OCI-LY7 (cell line): ENCODE data around the gene TMEM243. TPM values are rescaled to one million over a fixed set of nuclear protein-coding genes. Genes with fewer than 3 reads are reported as not detected.

Source experiments
- Bru-seq: library from RNA; stranded (reverse); fragments of 400-500 nt; gene quantifications from one replicate; lab custom pipeline; 2021; lab: Mats Ljungman, UMichigan
- BruChase-seq, 2 experiments: library from RNA; stranded (reverse); fragments of 400-500 nt; gene quantifications; one replicate each; lab custom pipeline; 2021; lab: Mats Ljungman, UMichigan
- BruUV-seq: library from RNA; stranded (reverse); fragments of 400-500 nt; replicated peaks from 2 replicates; lab custom pipeline; 2021; lab: Mats Ljungman, UMichigan
- CTCF ChIA-PET: fragments of 300-600 bp; sonication (Branson Sonifier 250); formaldehyde crosslinking; loops from one replicate; lab custom pipeline; 2022; ENCODE audit warnings: antibody characterized with exemption; ENCODE audit not compliant: unreplicated experiment; lab: Charles Lee
- POLR2A ChIA-PET: fragments of 300-600 bp; sonication (Branson Sonifier 250); formaldehyde crosslinking; loops from one replicate; lab custom pipeline; 2022; ENCODE audit warnings: antibody characterized with exemption; lab: Charles Lee
- DNase-seq: peaks from one replicate; pipeline ENCODE4 v3.0.0-alpha.2; 2015; ENCODE audit warnings: low spot score
- H2AFZ ChIP-seq: fragments of 200-600 bp; sonication (generic), shearing (Covaris generic); 2 replicates; pipeline ENCODE4 v1.6.1; 2014; ENCODE audit warnings: mild to moderate bottlenecking, antibody characterized with exemption, low read length, moderate library complexity
- H3K27ac ChIP-seq: fragments of 200-600 bp; sonication (generic); 2 replicates; pipeline ENCODE4 v1.5.1; 2014; ENCODE audit warnings: mixed run types, low read depth, mild to moderate bottlenecking, moderate library complexity, low read length, inconsistent platforms; ENCODE audit not compliant: poor library complexity, severe bottlenecking
- H3K36me3 ChIP-seq: fragments of 200-600 bp; sonication (generic); 2 replicates; pipeline ENCODE4 v1.6.1; 2014; ENCODE audit warnings: mild to moderate bottlenecking, antibody characterized with exemption, low read length, moderate library complexity, mixed read lengths; ENCODE audit not compliant: insufficient read depth
- H3K4me1 ChIP-seq: fragments of 200-600 bp; sonication (generic); 2 replicates; pipeline ENCODE4 v1.5.1; 2014; ENCODE audit warnings: mild to moderate bottlenecking, low read length; ENCODE audit not compliant: insufficient read depth, poor library complexity, severe bottlenecking
- H3K4me2 ChIP-seq: fragments of 200-600 bp; sonication (generic); 2 replicates; pipeline ENCODE4 v1.6.1; 2014; ENCODE audit warnings: mild to moderate bottlenecking, low read length
- H3K4me3 ChIP-seq: fragments of 200-600 bp; sonication (generic); 2 replicates; pipeline ENCODE4 v1.5.1; 2014; ENCODE audit warnings: mild to moderate bottlenecking, low read depth, low read length; ENCODE audit not compliant: poor library complexity, severe bottlenecking
- H3K79me2 ChIP-seq: fragments of 200-600 bp; sonication (generic); 2 replicates; pipeline ENCODE4 v1.6.1; 2016; ENCODE audit warnings: low read depth, mild to moderate bottlenecking, low read length, moderate library complexity, mixed read lengths; ENCODE audit not compliant: insufficient read depth
- H3K9me2 ChIP-seq: fragments of 200-600 bp; sonication (generic); 2 replicates; pipeline ENCODE4 v1.6.1; 2016; ENCODE audit warnings: mild to moderate bottlenecking, low read length, mixed read lengths; ENCODE audit not compliant: insufficient read depth
- H3K9me3 ChIP-seq: fragments of 200-600 bp; sonication (generic); 2 replicates; pipeline ENCODE4 v1.6.1; 2014; ENCODE audit warnings: mild to moderate bottlenecking, mixed run types, low read length, mixed read lengths
- H4K20me1 ChIP-seq: fragments of 200-600 bp; sonication (generic); 2 replicates; pipeline ENCODE4 v1.6.1; 2014; ENCODE audit warnings: mild to moderate bottlenecking, antibody characterized with exemption, low read length, moderate library complexity, mixed read lengths; ENCODE audit not compliant: insufficient read depth
- EZH2phosphoT487 ChIP-seq: fragments of 200-600 bp; sonication (generic); IDR thresholded peaks from 2 replicates; pipeline ENCODE4 v1.6.1; 2018; ENCODE audit warnings: low read depth, borderline replicate concordance, mild to moderate bottlenecking, mixed run types, antibody characterized with exemption, low read length, moderate library complexity, mixed read lengths
- intact Hi-C: fragments of 100-400 bp; cut with micrococcal nuclease; formaldehyde crosslinking; loops from one replicate; pipeline ENCODE4 v1.10.0; 2022; ENCODE audit not compliant: unreplicated experiment
- long read RNA-seq: library from polyadenylated mRNA; stranded (forward); transcript quantifications from one replicate; pipeline ENCODE4 v2.0.0, GENCODE V29; 2022
- total RNA-seq, 2 experiments: library from RNA; depleted of rRNA in 1 of 2; stranded (reverse); fragments of >200 nt in 1 of 2; shearing (Covaris generic) in 1 of 2; gene quantifications; 2 replicates each; pipeline ENCODE4 v1.2.3, GENCODE V29; 2014 to 2022
- TF ChIP-seq, protein P1 (sequence below): fragments of 200-600 bp; sonication (generic); conservative IDR thresholded peaks from 2 replicates; pipeline ENCODE4 v1.5.1; 2014; ENCODE audit warnings: mild to moderate bottlenecking, antibody characterized with exemption, low read length, moderate library complexity, mixed read lengths

The TMEM243 gene, protein sequence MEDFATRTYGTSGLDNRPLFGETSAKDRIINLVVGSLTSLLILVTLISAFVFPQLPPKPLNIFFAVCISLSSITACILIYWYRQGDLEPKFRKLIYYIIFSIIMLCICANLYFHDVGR
- 116 and 126 TPM in 2 replicates for total RNA-seq (2014; rRNA removed; shearing (Covaris generic))
- 88.7 and 101 TPM in 2 replicates for total RNA-seq (2022)
- percentile 98 among the genes with signal in this experiment for Bru-seq, nascent RNA
- BruChase-seq, experiment 1, labeled RNA remaining after a 6-hour chase: percentile 91 among the genes with signal in this experiment
- percentile 92 among the genes with signal in this experiment for BruChase-seq, experiment 2, labeled RNA remaining after a 2-hour chase
- long read RNA-seq, transcript TMEM243-201 (4 exons, 1,063 nt): major isoform, 99 of 199 reads
- long read RNA-seq, transcript TMEM243-203 (5 exons, 1,273 nt): minor isoform, 73 of 199 reads
- long read RNA-seq, partial matches to known transcripts: 0 of 199 reads
- long read RNA-seq, other reads (novel, unspliced or antisense): 24 of 199 reads

DNA sequence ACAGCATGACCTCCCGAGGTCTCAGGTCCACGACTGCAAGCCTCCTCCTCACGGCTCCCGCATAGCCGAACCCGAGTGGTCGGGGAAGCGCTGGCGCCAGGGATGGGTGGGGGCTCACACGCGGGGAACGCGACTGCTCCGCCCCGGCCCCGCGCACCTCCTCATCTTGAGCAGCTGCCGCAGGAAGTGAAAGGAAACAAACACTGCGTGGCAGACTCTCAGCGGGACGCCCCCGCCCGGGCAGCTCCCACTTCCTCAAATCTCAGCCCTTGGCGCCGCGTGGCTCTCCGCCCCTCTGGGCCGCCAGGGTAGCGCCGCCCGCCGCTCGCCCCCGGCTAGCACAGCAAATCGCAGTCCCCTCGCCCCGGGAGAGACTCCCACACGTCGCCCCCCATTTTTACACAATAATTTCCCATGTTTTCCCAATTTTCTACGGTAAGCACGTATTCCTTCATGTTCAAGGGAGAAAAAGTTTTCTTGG, at the start of gene TMEM243:
Gene TMEM243 (minus strand): TSS at position 188 of the 481 bp plus-strand sequence. CDS start 229 bp downstream, outside the sequence.
- no TSS peak for BruUV-seq
- POLR2A ChIA-PET: interaction anchor here (0.6 to 7.3 kb wide), 7 partner anchors 17 to 787 kb away, joined by 3 to 192 read pairs (median 5); partner anchors contain the start of gene DMTF1
- H3K4me1 ChIP-seq: peaks cover 41% of the 10 kb centered on the region

DNA sequence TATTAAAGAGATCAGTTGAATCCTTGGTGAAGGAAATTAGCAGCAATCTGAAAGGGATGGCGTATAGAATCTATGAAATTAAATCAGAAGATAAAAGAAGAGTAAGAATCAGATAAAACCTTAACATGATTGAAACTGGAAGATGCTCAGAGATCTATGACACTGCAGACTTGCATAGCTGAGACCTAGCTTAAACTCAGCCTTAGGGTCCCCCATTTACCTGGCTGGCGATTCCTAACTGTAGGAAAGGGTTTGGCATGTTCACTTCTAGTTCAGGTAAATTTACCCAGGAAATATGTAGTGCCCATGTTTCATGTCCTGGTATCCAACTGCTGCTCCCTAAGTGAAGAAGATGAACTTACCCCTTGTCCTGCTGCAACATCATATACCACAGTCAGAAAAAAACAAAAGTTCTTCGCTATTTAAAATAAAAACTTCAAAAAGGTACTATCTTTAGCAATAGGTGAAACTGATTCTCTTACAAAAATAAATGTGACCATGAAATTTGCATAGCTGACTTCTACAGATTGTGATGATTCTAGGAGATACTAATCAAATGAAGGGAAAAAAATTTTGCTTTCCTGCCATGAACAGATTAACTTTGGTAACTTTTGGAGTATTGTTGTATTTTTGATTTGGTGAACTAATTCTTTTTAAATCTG, 47.8 kb upstream of the TMEM243 start:
- Histone ChIP-seq H4K20me1 (no peaks in the 10 kb centered on the region), H3K4me1 (peaks cover 8% of the 10 kb centered on the region), H3K9me3 (no peaks in the 10 kb centered on the region), H3K79me2 (no peaks in the 10 kb centered on the region), H3K36me3 (no peaks in the 10 kb centered on the region), H3K9me2 (no peaks in the 10 kb centered on the region), H3K4me3 (no peak overlapping the region), H3K4me2 (0 out of 2 replicates have a peak overlapping the region, but pooled peaks have one; percentile 21), H3K27ac (no peak overlapping the region), H2AFZ (no peak overlapping the region)
- TF ChIP-seq EZH2phosphoT487: no peak
- TF ChIP-seq, protein P1, sequence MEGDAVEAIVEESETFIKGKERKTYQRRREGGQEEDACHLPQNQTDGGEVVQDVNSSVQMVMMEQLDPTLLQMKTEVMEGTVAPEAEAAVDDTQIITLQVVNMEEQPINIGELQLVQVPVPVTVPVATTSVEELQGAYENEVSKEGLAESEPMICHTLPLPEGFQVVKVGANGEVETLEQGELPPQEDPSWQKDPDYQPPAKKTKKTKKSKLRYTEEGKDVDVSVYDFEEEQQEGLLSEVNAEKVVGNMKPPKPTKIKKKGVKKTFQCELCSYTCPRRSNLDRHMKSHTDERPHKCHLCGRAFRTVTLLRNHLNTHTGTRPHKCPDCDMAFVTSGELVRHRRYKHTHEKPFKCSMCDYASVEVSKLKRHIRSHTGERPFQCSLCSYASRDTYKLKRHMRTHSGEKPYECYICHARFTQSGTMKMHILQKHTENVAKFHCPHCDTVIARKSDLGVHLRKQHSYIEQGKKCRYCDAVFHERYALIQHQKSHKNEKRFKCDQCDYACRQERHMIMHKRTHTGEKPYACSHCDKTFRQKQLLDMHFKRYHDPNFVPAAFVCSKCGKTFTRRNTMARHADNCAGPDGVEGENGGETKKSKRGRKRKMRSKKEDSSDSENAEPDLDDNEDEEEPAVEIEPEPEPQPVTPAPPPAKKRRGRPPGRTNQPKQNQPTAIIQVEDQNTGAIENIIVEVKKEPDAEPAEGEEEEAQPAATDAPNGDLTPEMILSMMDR: no peak
- intact Hi-C loops: no loop called here
- ChIA-PET CTCF (no interaction called here), POLR2A (interaction anchor here (0.5 to 1.1 kb wide), 3 partner anchors 20 to 602 kb away, joined by 3 to 7 read pairs (median 3); no protein-coding TSS in a partner anchor)
- no peak for DNase-seq
- BruUV-seq: no TSS peak

More for the DNA sequence above, at the start of gene TMEM243:
- Histone ChIP-seq H2AFZ (peak within 1 kb of the TSS; percentile 34; the same call in 1 of the 2 replicates), H3K9me3 (no peaks in the 10 kb centered on the region), H3K79me2 (peaks cover 43% of the 10 kb centered on the region), H3K9me2 (no peaks in the 10 kb centered on the region), H3K4me2 (peak within 1 kb of the TSS; percentile 88), H3K36me3 (peaks cover 37% of the 10 kb centered on the region), H3K4me3 (peak within 1 kb of the TSS; percentile 82), H3K27ac (peak within 1 kb of the TSS; percentile 98), H4K20me1 (peaks cover 11% of the 10 kb centered on the region)
- DNase-seq: peak; percentile 92
- CTCF ChIA-PET: interaction anchor here (0.6 to 1.2 kb wide), 3 partner anchors 11 to 67 kb away, joined by 4 to 8 read pairs (median 5); partner anchors contain the start of gene DMTF1
- TF ChIP-seq EZH2phosphoT487: no peak
- TF ChIP-seq, protein P1: peak; percentile 67
- intact Hi-C loops: loop anchor here (1.0 to 5.0 kb wide), 6 partner anchors 24 to 713 kb away; partner anchors contain the start of genes ADAM22, CROT, DBF4 and DMTF1
